ENCODE data around the gene TTC32. TPM values are rescaled to one million over a fixed set of nuclear protein-coding genes. Genes with fewer than 3 reads are reported as not detected.

The TTC32 gene
- total RNA-seq, 1 donor from 2014 or later: 27.9 TPM

DNA sequence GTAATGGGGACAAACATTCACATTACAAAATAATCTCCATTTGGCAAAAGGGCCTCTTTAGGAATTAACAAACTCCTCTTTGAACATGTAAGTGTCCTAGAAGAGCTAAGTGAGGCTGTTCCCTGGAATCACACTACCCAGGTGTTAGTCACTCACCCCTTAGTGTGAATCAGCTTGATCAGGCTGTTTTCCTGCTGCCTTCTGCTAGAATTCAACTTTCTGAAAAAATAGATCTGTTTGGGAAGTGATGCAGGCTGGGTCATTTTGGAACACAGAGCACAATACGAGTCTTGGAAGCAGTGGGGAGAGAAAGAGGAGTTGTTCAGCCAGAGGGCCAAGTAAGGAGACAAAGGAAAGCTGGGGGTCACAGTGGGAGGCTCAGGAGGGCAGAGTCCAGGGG is 40.0 kb downstream of the TTC32 start:
- Mint-ChIP-seq H3K27me3 (ENCODE audit: insufficient read depth, low read depth) (peaks cover 10% of the 10 kb centered on the region), H3K36me3 (no peaks in the 10 kb centered on the region), H3K4me1 (peaks cover 3% of the 10 kb centered on the region), H3K4me3 (no peak overlapping the region), H3K9me3 (peaks cover 2% of the 10 kb centered on the region), H3K27ac (no peak overlapping the region)
- no peak overlapping the region for H2AFZ ChIP-seq (replicated peaks)
- H3K9ac ChIP-seq: no peak overlapping the region
- no peak overlapping the region for H3K4me2 ChIP-seq
- no peak overlapping the region for H3K27ac ChIP-seq
- H3K27me3 ChIP-seq: peaks cover 11% of the 10 kb centered on the region
- no peak overlapping the region for H3K4me3 ChIP-seq
- DNase-seq (ENCODE audit: low spot score): no peak
- no peaks in the 10 kb centered on the region for H3K9me3 ChIP-seq (ENCODE audit: low read depth)
- no peak for TF ChIP-seq EZH2phosphoT487 (IDR thresholded peaks at IDR 0.05)
- TF ChIP-seq EZH2 (IDR thresholded peaks at IDR 0.05): no peak
- TF ChIP-seq CTCF (IDR thresholded peaks at IDR 0.05): no peak
- H3K4me1 ChIP-seq: no peaks in the 10 kb centered on the region
- H3F3A ChIP-seq (ENCODE audit: low read depth): peaks cover 3% of the 10 kb centered on the region
- no peaks in the 10 kb centered on the region for H3K36me3 ChIP-seq
- no peaks in the 10 kb centered on the region for H3K79me2 ChIP-seq (ENCODE audit: low read depth)
- H4K20me1 ChIP-seq (ENCODE audit: low read depth): no peaks in the 10 kb centered on the region

DNA sequence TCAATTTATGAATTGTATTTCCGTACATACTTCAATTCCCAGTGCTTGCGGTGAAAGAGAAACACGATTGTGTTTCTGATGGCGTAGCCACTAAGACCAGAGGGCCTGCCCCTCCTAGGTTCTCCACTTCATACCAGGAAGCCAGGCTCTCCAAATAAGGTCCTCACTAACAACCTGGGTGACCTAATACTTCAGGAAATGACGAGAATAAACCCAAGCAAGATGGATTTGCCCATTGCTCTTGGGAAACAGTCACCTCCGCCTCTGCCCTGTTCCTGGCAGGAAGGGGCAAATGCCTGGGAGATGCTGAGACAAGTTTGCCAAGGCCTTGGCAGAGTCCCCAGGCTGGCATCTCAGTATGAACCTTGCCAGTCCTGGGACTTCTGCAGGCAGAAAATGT is 41.8 kb downstream of the TTC32 start:
- H3K4me3 Mint-ChIP-seq: no peak overlapping the region
- Histone ChIP-seq H3K36me3 (no peaks in the 10 kb centered on the region), H3K27me3 (peaks cover 7% of the 10 kb centered on the region), H3F3A (ENCODE audit: low read depth) (peaks cover 3% of the 10 kb centered on the region), H3K4me3 (no peak overlapping the region), H3K4me2 (no peak overlapping the region), H2AFZ (replicated peaks) (no peak overlapping the region), H3K27ac (no peak overlapping the region), H3K9me3 (ENCODE audit: low read depth) (no peaks in the 10 kb centered on the region), H3K79me2 (ENCODE audit: low read depth) (no peaks in the 10 kb centered on the region), H4K20me1 (ENCODE audit: low read depth) (no peaks in the 10 kb centered on the region), H3K4me1 (no peaks in the 10 kb centered on the region), H3K9ac (no peak overlapping the region)
- H3K27ac Mint-ChIP-seq: no peak overlapping the region
- peaks cover 3% of the 10 kb centered on the region for H3K4me1 Mint-ChIP-seq
- H3K27me3 Mint-ChIP-seq (ENCODE audit: insufficient read depth, low read depth): peaks cover 7% of the 10 kb centered on the region
- peaks cover 2% of the 10 kb centered on the region for H3K9me3 Mint-ChIP-seq
- TF ChIP-seq EZH2 (IDR thresholded peaks at IDR 0.05) (no peak), EZH2phosphoT487 (IDR thresholded peaks at IDR 0.05) (no peak), CTCF (IDR thresholded peaks at IDR 0.05) (no peak)
- no peak for DNase-seq (ENCODE audit: low spot score)
- no peaks in the 10 kb centered on the region for H3K36me3 Mint-ChIP-seq

DNA sequence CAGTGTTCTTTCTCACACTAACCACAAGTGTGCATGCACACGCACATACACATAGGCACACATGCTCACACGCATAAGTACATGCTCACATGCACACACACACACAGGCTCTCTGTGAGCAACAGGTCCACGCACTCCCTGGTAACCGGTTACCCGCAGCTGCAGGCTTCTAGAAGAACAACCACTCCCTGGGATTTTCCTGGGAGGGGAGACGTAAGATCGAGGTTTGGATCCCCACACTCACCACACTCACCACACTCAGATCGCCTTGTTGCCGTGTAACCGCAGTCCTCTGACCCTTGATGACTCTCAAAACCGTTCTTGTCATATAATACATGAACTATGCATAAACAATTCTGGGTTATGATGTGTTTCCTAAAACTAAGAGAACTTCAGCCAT is 42.2 kb downstream of the TTC32 start:
- Histone ChIP-seq H3K9me3 (ENCODE audit: low read depth) (no peaks in the 10 kb centered on the region), H3K9ac (no peak overlapping the region), H3K27ac (no peak overlapping the region), H4K20me1 (ENCODE audit: low read depth) (no peaks in the 10 kb centered on the region), H3K4me1 (no peaks in the 10 kb centered on the region), H3K36me3 (no peaks in the 10 kb centered on the region), H3F3A (ENCODE audit: low read depth) (peaks cover 3% of the 10 kb centered on the region), H3K27me3 (peaks cover 4% of the 10 kb centered on the region), H3K79me2 (ENCODE audit: low read depth) (no peaks in the 10 kb centered on the region), H3K4me3 (no peak overlapping the region), H3K4me2 (no peak overlapping the region), H2AFZ (replicated peaks) (no peak overlapping the region)
- Mint-ChIP-seq H3K27me3 (ENCODE audit: insufficient read depth, low read depth) (peaks cover 7% of the 10 kb centered on the region), H3K4me1 (peaks cover 3% of the 10 kb centered on the region), H3K9me3 (peaks cover 2% of the 10 kb centered on the region), H3K27ac (no peak overlapping the region), H3K36me3 (no peaks in the 10 kb centered on the region), H3K4me3 (no peak overlapping the region)
- TF ChIP-seq EZH2 (IDR thresholded peaks at IDR 0.05): no peak
- TF ChIP-seq CTCF (IDR thresholded peaks at IDR 0.05): no peak
- TF ChIP-seq EZH2phosphoT487 (IDR thresholded peaks at IDR 0.05): no peak
- DNase-seq (ENCODE audit: low spot score): no peak
